Measurements from ENCODE around the gene STAT6. TPM values are rescaled to one million over a fixed set of nuclear protein-coding genes. Genes with fewer than 3 reads are reported as not detected.

STAT6 gene
- total and polyA plus RNA-seq, 2 experiments from 2014 or later = 78.9 to 80.0 TPM

DNA sequence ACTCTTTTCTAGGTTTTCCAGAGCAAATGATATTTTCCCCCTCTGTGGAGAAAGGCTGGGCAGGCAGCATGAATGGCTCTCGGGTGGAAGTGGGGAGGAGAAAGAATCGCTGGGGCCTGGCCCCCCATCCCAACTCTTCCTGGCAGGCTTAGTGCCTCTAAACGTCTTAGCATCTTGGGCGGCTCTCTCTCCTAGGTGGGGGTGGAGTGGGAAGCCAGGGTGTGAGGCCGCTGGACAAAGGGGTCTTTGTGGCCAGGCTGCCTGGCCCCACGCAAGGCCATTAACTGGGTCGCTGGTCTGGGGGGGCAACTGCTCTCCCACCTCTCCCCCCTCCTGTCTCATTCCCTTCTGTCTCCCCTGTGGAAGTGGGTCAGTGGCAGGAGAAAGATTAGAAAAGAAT lies 31.6 kb upstream of the STAT6 start:
- H4K20me1 ChIP-seq (ENCODE audit: insufficient read depth, poor library complexity, severe bottlenecking) = peaks cover 7% of the 10 kb centered on the region
- no peak overlapping the region for H3K4me3 ChIP-seq
- no peak for DNase-seq (ENCODE audit: low spot score)
- H3K79me2 ChIP-seq = peaks cover 67% of the 10 kb centered on the region
- no peaks in the 10 kb centered on the region for H3K36me3 ChIP-seq (replicated peaks; ENCODE audit: insufficient read depth, low read depth)
- H3K9me2 ChIP-seq (replicated peaks; ENCODE audit: insufficient read depth) = no peaks in the 10 kb centered on the region
- TF ChIP-seq, protein P1, sequence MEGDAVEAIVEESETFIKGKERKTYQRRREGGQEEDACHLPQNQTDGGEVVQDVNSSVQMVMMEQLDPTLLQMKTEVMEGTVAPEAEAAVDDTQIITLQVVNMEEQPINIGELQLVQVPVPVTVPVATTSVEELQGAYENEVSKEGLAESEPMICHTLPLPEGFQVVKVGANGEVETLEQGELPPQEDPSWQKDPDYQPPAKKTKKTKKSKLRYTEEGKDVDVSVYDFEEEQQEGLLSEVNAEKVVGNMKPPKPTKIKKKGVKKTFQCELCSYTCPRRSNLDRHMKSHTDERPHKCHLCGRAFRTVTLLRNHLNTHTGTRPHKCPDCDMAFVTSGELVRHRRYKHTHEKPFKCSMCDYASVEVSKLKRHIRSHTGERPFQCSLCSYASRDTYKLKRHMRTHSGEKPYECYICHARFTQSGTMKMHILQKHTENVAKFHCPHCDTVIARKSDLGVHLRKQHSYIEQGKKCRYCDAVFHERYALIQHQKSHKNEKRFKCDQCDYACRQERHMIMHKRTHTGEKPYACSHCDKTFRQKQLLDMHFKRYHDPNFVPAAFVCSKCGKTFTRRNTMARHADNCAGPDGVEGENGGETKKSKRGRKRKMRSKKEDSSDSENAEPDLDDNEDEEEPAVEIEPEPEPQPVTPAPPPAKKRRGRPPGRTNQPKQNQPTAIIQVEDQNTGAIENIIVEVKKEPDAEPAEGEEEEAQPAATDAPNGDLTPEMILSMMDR (IDR thresholded peaks at IDR 0.05; ENCODE audit: poor library complexity) = no peak
- TF ChIP-seq EZH2phosphoT487 (IDR thresholded peaks at IDR 0.05; ENCODE audit: low read depth, severe bottlenecking, unreplicated experiment) (no peak), EZH2 (IDR thresholded peaks at IDR 0.05; ENCODE audit: borderline replicate concordance) (no peak)
- H3K9me3 ChIP-seq (ENCODE audit: low read depth) = no peaks in the 10 kb centered on the region
- no peak overlapping the region for H3K4me2 ChIP-seq
- WGBS (ENCODE audit: low lambda C conversion rate, missing lambda C conversion rate) = 85% methylated on average over 7 of the region's 7 CpGs
- H3K27me3 ChIP-seq = no peaks in the 10 kb centered on the region
- no peak overlapping the region for H2AFZ ChIP-seq
- peaks cover 37% of the 10 kb centered on the region for H3K4me1 ChIP-seq (ENCODE audit: insufficient read depth)
- H3K27ac ChIP-seq = no peak overlapping the region

DNA sequence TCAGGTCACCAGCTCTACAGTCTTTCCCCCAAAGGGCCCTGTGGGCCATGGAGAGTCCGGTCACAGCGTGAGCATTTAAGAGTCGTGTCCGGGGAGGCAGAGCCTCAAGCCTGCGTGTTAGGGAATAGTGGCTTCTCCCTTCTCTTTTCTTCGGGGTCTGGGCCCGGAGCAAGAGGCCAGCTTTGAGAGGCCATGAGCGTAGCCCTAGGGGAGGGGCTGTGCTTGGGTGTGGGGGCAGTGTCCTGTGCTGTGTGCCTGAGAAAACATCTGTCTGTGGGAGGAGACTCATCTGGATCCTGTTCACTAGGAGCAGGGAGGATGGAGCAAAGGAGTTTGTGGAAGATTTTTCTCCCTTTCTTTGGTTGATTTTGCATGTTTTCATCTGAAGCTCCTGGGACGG lies 31.0 kb upstream of the STAT6 start:
- peaks cover 7% of the 10 kb centered on the region for H4K20me1 ChIP-seq (ENCODE audit: insufficient read depth, poor library complexity, severe bottlenecking)
- peaks cover 34% of the 10 kb centered on the region for H3K4me1 ChIP-seq (ENCODE audit: insufficient read depth)

DNA sequence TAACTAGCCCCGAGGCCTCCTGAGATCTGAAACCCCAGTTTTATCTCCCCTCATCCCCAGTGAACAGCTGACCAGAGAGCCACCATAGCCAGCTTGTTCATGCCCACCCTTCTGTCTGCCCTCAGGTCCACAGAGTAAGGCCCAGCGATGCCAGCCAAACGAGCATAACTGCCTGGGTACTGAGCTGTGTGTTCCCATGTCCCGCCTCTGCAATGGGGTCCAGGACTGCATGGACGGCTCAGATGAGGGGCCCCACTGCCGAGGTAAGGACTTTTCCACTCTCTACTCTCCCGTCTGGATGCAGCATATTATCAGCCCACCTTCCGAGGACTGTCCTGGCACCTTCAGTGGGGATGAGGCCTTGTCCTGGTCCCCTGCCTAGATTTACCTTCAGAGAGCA lies 30.1 kb upstream of the STAT6 start:
- WGBS (ENCODE audit: low lambda C conversion rate, missing lambda C conversion rate) = 91% methylated on average over 8 of the region's 8 CpGs
- Histone ChIP-seq H3K27me3 (no peaks in the 10 kb centered on the region), H3K9me2 (replicated peaks; ENCODE audit: insufficient read depth) (no peaks in the 10 kb centered on the region), H3K4me1 (ENCODE audit: insufficient read depth) (peaks cover 36% of the 10 kb centered on the region), H2AFZ (no peak overlapping the region), H3K79me2 (peaks cover 82% of the 10 kb centered on the region), H4K20me1 (ENCODE audit: insufficient read depth, poor library complexity, severe bottlenecking) (peaks cover 10% of the 10 kb centered on the region), H3K27ac (no peak overlapping the region), H3K4me3 (no peak overlapping the region), H3K9me3 (ENCODE audit: low read depth) (no peaks in the 10 kb centered on the region), H3K4me2 (no peak overlapping the region), H3K36me3 (replicated peaks; ENCODE audit: insufficient read depth, low read depth) (no peaks in the 10 kb centered on the region)
- no peak for DNase-seq (ENCODE audit: low spot score)
- TF ChIP-seq, protein P1 (IDR thresholded peaks at IDR 0.05; ENCODE audit: poor library complexity) = no peak
- TF ChIP-seq EZH2phosphoT487 (IDR thresholded peaks at IDR 0.05; ENCODE audit: low read depth, severe bottlenecking, unreplicated experiment) (no peak), EZH2 (IDR thresholded peaks at IDR 0.05; ENCODE audit: borderline replicate concordance) (no peak)

More for the DNA sequence above, 31.0 kb upstream of the STAT6 start:
- no peak for DNase-seq (ENCODE audit: low spot score)
- Histone ChIP-seq H3K36me3 (replicated peaks; ENCODE audit: insufficient read depth, low read depth) (no peaks in the 10 kb centered on the region), H3K9me2 (replicated peaks; ENCODE audit: insufficient read depth) (no peaks in the 10 kb centered on the region), H3K9me3 (ENCODE audit: low read depth) (no peaks in the 10 kb centered on the region), H3K4me3 (no peak overlapping the region), H3K27me3 (no peaks in the 10 kb centered on the region), H2AFZ (no peak overlapping the region), H3K79me2 (peaks cover 74% of the 10 kb centered on the region), H3K27ac (no peak overlapping the region), H3K4me2 (no peak overlapping the region)
- TF ChIP-seq, protein P1 (IDR thresholded peaks at IDR 0.05; ENCODE audit: poor library complexity) = no peak
- TF ChIP-seq EZH2 (IDR thresholded peaks at IDR 0.05; ENCODE audit: borderline replicate concordance) (no peak), EZH2phosphoT487 (IDR thresholded peaks at IDR 0.05; ENCODE audit: low read depth, severe bottlenecking, unreplicated experiment) (no peak)
- 91% methylated on average over 9 of the region's 9 CpGs for WGBS (ENCODE audit: low lambda C conversion rate, missing lambda C conversion rate)

All from hepatocyte (in vitro differentiated cells).